Choroid plexus epithelial cell (primary cell): Measurements from ENCODE around the gene FAM200C.

Experiments
- DNase-seq: peaks from one replicate; pipeline ENCODE4 v3.0.0-alpha.2; 2010; ENCODE audit warnings: low read depth
- H3K4me3 ChIP-seq: 2 replicates; pipeline ENCODE4 v1.5.1; 2011; ENCODE audit warnings: low read depth, mild to moderate bottlenecking, control low read depth, low read length, moderate library complexity
- TF ChIP-seq, protein P1 (sequence below): conservative IDR thresholded peaks from 2 replicates; pipeline ENCODE4 v1.5.1; 2011; ENCODE audit warnings: low read depth, mild to moderate bottlenecking, control low read depth, inconsistent platforms, low read length, moderate library complexity

The FAM200C gene

DNA sequence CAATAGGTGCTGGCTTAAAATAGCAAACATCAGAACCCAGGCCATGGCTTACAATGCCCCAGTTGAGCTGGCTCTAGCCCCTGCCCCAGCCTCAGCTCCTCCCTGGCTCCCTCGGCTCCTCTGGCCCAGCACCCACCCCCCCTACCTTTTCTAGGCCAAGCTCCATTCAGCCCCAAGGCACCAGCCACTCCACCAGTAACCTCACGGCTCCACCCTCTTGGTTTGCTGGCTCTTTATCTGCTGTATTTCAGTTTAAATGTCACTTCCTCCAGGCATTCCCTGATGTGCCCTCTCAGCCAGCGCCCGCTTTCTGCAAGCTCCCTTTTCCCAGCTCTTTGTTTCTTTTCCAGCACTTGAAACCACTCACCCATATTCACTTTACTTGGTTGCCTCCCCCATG is 40.0 kb downstream of the FAM200C start:
- TF ChIP-seq, protein P1, sequence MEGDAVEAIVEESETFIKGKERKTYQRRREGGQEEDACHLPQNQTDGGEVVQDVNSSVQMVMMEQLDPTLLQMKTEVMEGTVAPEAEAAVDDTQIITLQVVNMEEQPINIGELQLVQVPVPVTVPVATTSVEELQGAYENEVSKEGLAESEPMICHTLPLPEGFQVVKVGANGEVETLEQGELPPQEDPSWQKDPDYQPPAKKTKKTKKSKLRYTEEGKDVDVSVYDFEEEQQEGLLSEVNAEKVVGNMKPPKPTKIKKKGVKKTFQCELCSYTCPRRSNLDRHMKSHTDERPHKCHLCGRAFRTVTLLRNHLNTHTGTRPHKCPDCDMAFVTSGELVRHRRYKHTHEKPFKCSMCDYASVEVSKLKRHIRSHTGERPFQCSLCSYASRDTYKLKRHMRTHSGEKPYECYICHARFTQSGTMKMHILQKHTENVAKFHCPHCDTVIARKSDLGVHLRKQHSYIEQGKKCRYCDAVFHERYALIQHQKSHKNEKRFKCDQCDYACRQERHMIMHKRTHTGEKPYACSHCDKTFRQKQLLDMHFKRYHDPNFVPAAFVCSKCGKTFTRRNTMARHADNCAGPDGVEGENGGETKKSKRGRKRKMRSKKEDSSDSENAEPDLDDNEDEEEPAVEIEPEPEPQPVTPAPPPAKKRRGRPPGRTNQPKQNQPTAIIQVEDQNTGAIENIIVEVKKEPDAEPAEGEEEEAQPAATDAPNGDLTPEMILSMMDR: no peak
- no peak overlapping the region for H3K4me3 ChIP-seq
- DNase-seq: no peak

DNA sequence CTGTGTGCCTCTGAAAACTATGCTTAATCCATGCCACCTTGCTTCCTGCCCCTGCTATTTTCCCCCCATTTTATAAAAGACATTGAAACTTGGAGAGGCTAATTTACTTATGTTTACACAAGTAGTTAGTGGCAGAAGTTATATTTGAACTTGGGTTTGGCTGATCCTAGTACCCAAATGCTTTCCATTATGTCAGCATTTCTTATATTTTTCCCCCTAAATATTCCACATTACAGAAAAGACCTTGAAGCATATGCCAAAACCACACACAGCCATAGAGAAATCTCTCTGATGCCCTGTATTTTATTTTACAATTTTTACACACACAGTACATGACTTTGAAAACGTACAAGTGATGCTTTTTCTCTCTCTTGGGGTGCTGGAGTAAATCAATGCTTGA is 40.6 kb downstream of the FAM200C start:
- no peak overlapping the region for H3K4me3 ChIP-seq
- no peak for DNase-seq
- TF ChIP-seq, protein P1: no peak

DNA sequence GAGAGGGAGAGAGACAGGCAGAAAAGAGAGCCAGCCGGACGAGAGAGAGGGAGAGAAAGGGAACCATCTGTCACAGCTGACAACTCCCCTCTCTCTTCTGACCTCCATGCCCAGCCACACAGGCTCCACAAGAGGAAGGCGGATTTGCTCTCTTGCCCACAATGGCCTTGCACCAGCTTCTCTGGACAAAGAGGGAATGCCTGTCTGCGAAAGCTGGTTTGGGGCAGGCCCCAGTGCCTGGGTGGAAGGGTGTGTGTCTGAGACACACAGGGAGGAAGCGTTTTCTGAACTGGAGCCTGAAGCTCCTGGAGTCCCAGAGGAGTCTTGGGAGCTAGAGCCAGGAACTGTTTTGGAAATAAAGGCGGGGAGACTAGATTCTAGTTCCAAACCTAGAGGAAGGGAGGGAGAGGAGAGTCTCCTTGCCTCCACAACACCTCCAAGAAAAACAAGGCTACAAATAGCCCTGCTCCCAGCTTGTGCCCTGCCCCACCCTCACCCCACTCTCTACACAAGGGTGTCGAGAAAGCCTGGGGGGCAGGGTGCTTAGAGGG is 41.9 kb downstream of the FAM200C start:
- TF ChIP-seq, protein P1: no peak
- no peak overlapping the region for H3K4me3 ChIP-seq
- no peak for DNase-seq

DNA sequence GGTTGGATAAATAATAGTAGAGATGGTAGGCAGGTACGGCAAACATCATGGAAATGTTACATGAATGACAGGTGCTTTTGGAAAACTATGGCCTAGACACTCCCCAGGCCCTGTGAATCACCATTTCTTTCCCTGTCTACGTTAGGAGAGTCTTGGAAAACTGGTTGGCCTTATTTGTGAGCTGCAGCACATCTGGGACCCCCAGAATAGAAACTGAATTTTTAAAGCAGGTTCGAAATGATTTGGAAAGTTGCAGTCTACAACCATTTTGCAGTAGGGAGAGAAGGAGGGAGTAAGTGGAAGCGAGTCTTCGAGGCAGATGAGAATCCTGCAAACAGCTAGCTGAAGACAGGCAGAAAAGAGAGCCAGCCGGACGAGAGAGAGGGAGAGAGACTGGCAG is 42.5 kb downstream of the FAM200C start:
- no peak overlapping the region for H3K4me3 ChIP-seq
- no peak for DNase-seq
- TF ChIP-seq, protein P1: no peak

DNA sequence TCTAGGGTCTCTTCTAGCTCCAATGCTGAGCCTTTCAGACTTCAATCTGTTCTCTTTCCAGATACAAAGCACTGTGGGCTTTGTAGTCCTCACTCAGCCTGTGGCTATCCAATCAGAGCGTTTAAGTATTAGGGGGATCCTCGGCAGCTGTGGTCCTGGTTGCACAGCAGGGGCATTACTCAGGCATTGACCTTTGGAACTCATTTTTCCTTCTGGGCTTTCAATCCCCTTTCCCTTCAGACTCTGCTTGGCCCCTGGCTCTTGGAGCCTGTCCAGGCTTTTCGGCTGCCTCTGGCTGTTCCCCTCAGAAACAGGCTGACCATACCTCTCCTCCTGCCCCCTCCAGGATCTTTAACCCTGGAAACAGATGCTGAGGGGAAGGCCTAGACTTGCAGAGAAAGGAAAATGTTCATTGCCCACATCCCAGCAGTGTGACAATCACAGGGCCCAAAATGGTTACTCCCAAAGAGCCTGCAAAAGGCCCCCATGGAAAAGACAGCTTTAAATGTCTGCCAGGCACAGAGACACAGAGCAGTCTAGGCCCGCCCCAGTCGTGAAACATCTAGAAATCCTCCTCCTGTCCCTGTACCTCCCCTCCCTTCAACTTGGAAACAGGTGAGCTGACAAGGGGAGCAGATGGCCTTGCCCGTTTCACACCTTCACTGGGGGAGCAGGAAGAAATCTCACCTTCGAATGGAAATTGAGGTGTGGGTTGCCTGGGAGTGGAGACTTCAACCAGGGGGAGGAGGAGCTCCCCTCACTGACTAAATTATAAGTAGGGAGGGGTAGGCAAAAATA is 43.1 kb downstream of the FAM200C start:
- TF ChIP-seq, protein P1: no peak
- DNase-seq: peak; percentile 15
- H3K4me3 ChIP-seq: no peak overlapping the region

DNA sequence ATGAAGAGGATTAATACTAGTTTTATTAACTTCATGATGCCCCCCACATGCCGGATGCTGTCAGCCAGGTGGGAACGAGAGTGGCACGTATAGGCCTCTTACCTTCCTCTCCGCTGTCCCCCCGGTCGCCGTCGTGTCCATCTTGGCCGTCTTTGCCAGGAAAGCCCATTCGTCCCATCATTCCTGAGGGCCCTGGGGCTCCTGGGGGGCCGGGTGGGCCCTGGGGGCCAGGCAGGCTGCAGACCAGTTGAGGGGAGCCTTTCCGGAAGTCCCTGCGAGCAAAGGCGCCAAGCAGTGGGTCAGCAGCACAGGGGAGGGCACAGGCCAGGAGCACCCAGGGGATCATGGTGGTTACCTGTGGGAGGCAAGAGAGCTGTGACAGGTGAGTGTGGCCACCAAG is 45.2 kb downstream of the FAM200C start:
- no peak for DNase-seq
- TF ChIP-seq, protein P1: no peak
- H3K4me3 ChIP-seq: no peak overlapping the region

DNA sequence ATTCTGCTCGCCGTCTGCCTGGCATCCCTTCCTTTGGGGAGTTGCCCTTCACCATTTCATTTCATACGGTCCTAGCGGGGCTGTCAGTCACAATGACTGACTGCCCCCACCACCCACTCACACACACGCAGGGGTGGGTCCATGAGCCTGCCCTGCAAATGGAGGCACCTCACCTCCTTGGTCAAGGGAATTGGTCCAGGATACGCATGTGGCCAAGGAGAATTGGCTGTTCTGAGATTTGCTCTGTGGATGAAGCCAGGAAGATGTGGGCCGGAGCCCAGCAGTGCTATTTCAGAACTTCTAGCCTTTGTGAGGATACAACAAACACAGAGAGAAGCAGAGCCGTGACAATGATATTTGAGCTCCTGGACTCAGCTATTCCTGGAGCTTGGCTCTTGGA is 46.5 kb downstream of the FAM200C start:
- TF ChIP-seq, protein P1: no peak
- no peak overlapping the region for H3K4me3 ChIP-seq
- DNase-seq: peak; percentile 19
